ENCODE data around the gene ZNF646.

The ZNF646 gene

GRCh38 chr16:31108794-31109558 is 34.8 kb downstream of the ZNF646 start:
- no peak for DNase-seq

- no peak for DNase-seq
These were observed 35.4 kb downstream of the ZNF646 start for GRCh38 chr16:31109622-31110021.

- DNase-seq = no peak
These were observed 36.1 kb downstream of the ZNF646 start for GRCh38 chr16:31110106-31111034.

- DNase-seq = no peak
These were observed 37.8 kb downstream of the ZNF646 start for GRCh38 chr16:31111881-31112466.

GRCh38 chr16:31112711-31113110 is 38.5 kb downstream of the ZNF646 start:
- no peak for DNase-seq

- DNase-seq = peak; percentile 24
These were observed 39.2 kb downstream of the ZNF646 start for GRCh38 chr16:31113121-31114120.

- DNase-seq = no peak
These were observed 40.2 kb downstream of the ZNF646 start for GRCh38 chr16:31114468-31114867.

GRCh38 chr16:31117384-31118222 is 43.4 kb downstream of the ZNF646 start, which contains the start of gene KAT8:
KAT8 (plus strand) TSS chr16:31117664; CDS start chr16:31117682, 18 bp downstream.
- peak; percentile 99 for DNase-seq

- peak; percentile 91 for DNase-seq
These were observed 44.3 kb downstream of the ZNF646 start for GRCh38 chr16:31118223-31119155.

- DNase-seq = no peak
These were observed 45.9 kb downstream of the ZNF646 start for GRCh38 chr16:31120129-31120528.

GRCh38 chr16:31125844-31126243 is 51.6 kb downstream of the ZNF646 start:
- no peak for DNase-seq

GRCh38 chr16:31127182-31127581 is 53.0 kb downstream of the ZNF646 start:
- DNase-seq = no peak

- DNase-seq = no peak
These were observed 54.7 kb downstream of the ZNF646 start for GRCh38 chr16:31128711-31129567.

- DNase-seq = no peak
These were observed 55.5 kb downstream of the ZNF646 start for GRCh38 chr16:31129568-31130335.

- no peak for DNase-seq
These were observed 56.2 kb downstream of the ZNF646 start for GRCh38 chr16:31130336-31130891.

- no peak for DNase-seq
These were observed 56.7 kb downstream of the ZNF646 start for GRCh38 chr16:31130899-31131298.

GRCh38 chr16:31131416-31131815 is 57.2 kb downstream of the ZNF646 start:
- DNase-seq = no peak

GRCh38 chr16:31131841-31132271 is 57.6 kb downstream of the ZNF646 start:
- DNase-seq = no peak

Data from EL (cell line).